HT1080 (cell line): ENCODE results near the gene ZNF689. TPM values are rescaled to one million over a fixed set of nuclear protein-coding genes. Genes with fewer than 3 reads are reported as not detected.
A peak's percentile ranks its signal among the peaks of the same experiment; 100 is the strongest.

Experiments
- DNase-seq: peaks from one replicate; pipeline ENCODE4 v3.0.0-alpha.2; 2015; ENCODE audit warnings: low read depth
- small RNA-seq: library from RNA; depleted of rRNA; stranded (forward); fragments of <200 nt; gene quantifications from one replicate; pipeline ENCODE3, GENCODE V24; 2014
- total RNA-seq: library from RNA; depleted of rRNA; stranded (reverse); fragments of >200 nt; shearing (Covaris generic); gene quantifications from 2 replicates; pipeline ENCODE4 v1.2.3, GENCODE V29; 2014; rRNA removed

ZNF689 gene
- total RNA-seq, 1 experiment from 2014 or later, result 9.5 TPM

GRCh38 chr16:30566531-30566930, 43.7 kb downstream of the ZNF689 start:
- no peak for DNase-seq

- no peak for DNase-seq
Observed at GRCh38 chr16:30565984-30566383, 44.2 kb downstream of the ZNF689 start.

- DNase-seq, result no peak
Observed at GRCh38 chr16:30565526-30565925, 44.7 kb downstream of the ZNF689 start.

- DNase-seq, result no peak
Observed at GRCh38 chr16:30562021-30562420, 48.2 kb downstream of the ZNF689 start.

- DNase-seq, result no peak
Observed at GRCh38 chr16:30561089-30561816, 48.9 kb downstream of the ZNF689 start.

GRCh38 chr16:30559690-30560089, 50.5 kb downstream of the ZNF689 start:
- no peak for DNase-seq

- no peak for DNase-seq
Observed at GRCh38 chr16:30558789-30559377, 51.3 kb downstream of the ZNF689 start.

GRCh38 chr16:30557957-30558788, 52.0 kb downstream of the ZNF689 start, which contains the start of gene ZNF764:
ZNF764 (minus strand) TSS chr16:30558374; CDS start chr16:30558182, 192 bp downstream.
- peak; percentile 98 for DNase-seq

- DNase-seq, result no peak
Observed at GRCh38 chr16:30557707-30557956, 52.6 kb downstream of the ZNF689 start.

GRCh38 chr16:30556125-30556473, 54.1 kb downstream of the ZNF689 start:
- no peak for DNase-seq

- DNase-seq, result no peak
Observed at GRCh38 chr16:30555315-30556124, 54.7 kb downstream of the ZNF689 start.

GRCh38 chr16:30554557-30555314, 55.5 kb downstream of the ZNF689 start:
- DNase-seq, result no peak

GRCh38 chr16:30553393-30553899, 56.7 kb downstream of the ZNF689 start:
- no peak for DNase-seq

GRCh38 chr16:30552956-30553355, 57.2 kb downstream of the ZNF689 start:
- no peak for DNase-seq

Small RNA genes within 50 kb of the gene (small RNA-seq; reads per million reads assigned to genes)
- gene AC093249.1 (not detected), gene AC093249.4 (not detected)

Other genes with a start within 250 kb of the ZNF689 start
- 33.4 and 37.2 TPM in 2 replicates for gene TBC1D10B, start 239.9 kb downstream of the ZNF689 start, total RNA-seq
- not detected in 2 replicates for gene MYL11, start 235.6 kb downstream of the ZNF689 start, total RNA-seq
- gene SEPTIN1, start 227.8 kb downstream of the ZNF689 start, total RNA-seq, result 0.26 and 0.43 TPM in 2 replicates
- 12.2 and 13.6 TPM in 2 replicates for gene ZNF48, start 215.0 kb downstream of the ZNF689 start, total RNA-seq
- gene ZNF771, start 202.8 kb downstream of the ZNF689 start, total RNA-seq, result 14.0 and 16.1 TPM in 2 replicates
- gene DCTPP1, start 180.4 kb downstream of the ZNF689 start, total RNA-seq, result 47.1 and 71.1 TPM in 2 replicates
- 6.8 and 8.2 TPM in 2 replicates for gene SEPHS2, start 164.5 kb downstream of the ZNF689 start, total RNA-seq
- not detected in 2 replicates for gene ITGAL, start 137.6 kb downstream of the ZNF689 start, total RNA-seq
- 67.2 and 76.7 TPM in 2 replicates for gene ZNF768, start 83.8 kb downstream of the ZNF689 start, total RNA-seq
- 7.3 and 9.5 TPM in 2 replicates for gene ZNF747, start 75.5 kb downstream of the ZNF689 start, total RNA-seq
- gene ZNF764, start 52.0 kb downstream of the ZNF689 start, total RNA-seq, result 4.4 and 4.9 TPM in 2 replicates
- 6.5 and 7.2 TPM in 2 replicates for gene ZNF688, start 38.7 kb downstream of the ZNF689 start, total RNA-seq
- gene ZNF785, start 24.7 kb downstream of the ZNF689 start, total RNA-seq, result 5.4 and 7.7 TPM in 2 replicates
- gene PRR14, start 40.6 kb upstream of the ZNF689 start, total RNA-seq, result 11.0 and 26.6 TPM in 2 replicates
- 20.0 and 23.1 TPM in 2 replicates for gene FBRS, start 48.0 kb upstream of the ZNF689 start, total RNA-seq
- gene SRCAP, start 88.8 kb upstream of the ZNF689 start, total RNA-seq, result 17.3 and 22.9 TPM in 2 replicates
- gene PHKG2, start 138.0 kb upstream of the ZNF689 start, total RNA-seq, result 24.8 and 25.7 TPM in 2 replicates
- gene CFAP119, start 151.7 kb upstream of the ZNF689 start, total RNA-seq, result 5.7 and 5.9 TPM in 2 replicates
- 96.2 and 104 TPM in 2 replicates for gene RNF40, start 151.9 kb upstream of the ZNF689 start, total RNA-seq
- 14.5 and 15.9 TPM in 2 replicates for gene ZNF629, start 176.8 kb upstream of the ZNF689 start, total RNA-seq